Measurements from ENCODE around the gene SH2B3.

GRCh38 chr12:111454716-111455447, 49.2 kb downstream of the SH2B3 start:
- TF ChIP-seq CTCF (IDR thresholded peaks at IDR 0.05; ENCODE audit: low read length) (no peak), EZH2 (optimal IDR thresholded peaks at IDR 0.05; ENCODE audit: low read depth, low read length) (no peak), EZH2phosphoT487 (IDR thresholded peaks at IDR 0.05; ENCODE audit: low read length) (no peak)
